Colonic mucosa (tissue), 4 donors: Measurements from ENCODE around the gene FAM83C. TPM values are rescaled to one million over a fixed set of nuclear protein-coding genes. Genes with fewer than 3 reads are reported as not detected.

Source experiments
- DNase-seq: peaks from one replicate; pipeline ENCODE4 v3.0.0-alpha.2; 2020
- H3K27ac ChIP-seq: fragments of 200-600 bp; one replicate; pipeline ENCODE4 v1.8.0; 2021
- H3K27me3 ChIP-seq: fragments of 200-600 bp; one replicate; pipeline ENCODE4 v1.8.0; 2021
- H3K36me3 ChIP-seq: fragments of 200-600 bp; one replicate; pipeline ENCODE4 v1.8.0; 2021
- H3K4me1 ChIP-seq: fragments of 200-600 bp; one replicate; pipeline ENCODE4 v1.8.0; 2021; ENCODE audit warnings: mild to moderate bottlenecking
- H3K4me3 ChIP-seq: fragments of 200-600 bp; one replicate; pipeline ENCODE4 v1.8.0; 2021
- H3K9ac ChIP-seq, 2 donors: one replicate each; pipeline ENCODE4 v1.7.0; 2013; ENCODE audit warnings: control low read depth in 2 of 2, low read depth in 2 of 2, low read length in 2 of 2
- H3K9me3 ChIP-seq: fragments of 200-600 bp; one replicate; pipeline ENCODE4 v1.8.0; 2021
- CTCF ChIP-seq: fragments of 200-600 bp; IDR thresholded peaks from one replicate; pipeline ENCODE4 v1.8.0; 2022; ENCODE audit warnings: antibody characterized with exemption, mild to moderate bottlenecking
- intact Hi-C: fragments of 100-400 bp; cut with DNase I; formaldehyde crosslinking; loops from one replicate; pipeline ENCODE4 v1.14.1; 2022
- total RNA-seq, 2 donors: library from RNA; stranded (reverse); fragmentation: NEBNext Ultra II Directional in 1 of 2; extraction: Animal tissue kit (Norgen Biotek cat#: 25700) in 1 of 2; gene quantifications; one replicate each; pipeline ENCODE4 v1.2.1, GENCODE V29; 2021
- donor health status: healthy.
- donor health status: DM: no; HTN: no; CAD: no.
- donor health status: DM: no; HTN: no; CAD: no.

The FAM83C gene
- total RNA-seq, 2 donors from 2014 or later: 0.45 TPM; not detected in 1

GRCh38 chr20:35334311-35335101, 42.3 kb upstream of the FAM83C start:
- Histone ChIP-seq H3K36me3 (no peaks in the 10 kb centered on the region), H3K27ac (no peak overlapping the region), H3K9ac (no peak overlapping the region), H3K4me1 (no peaks in the 10 kb centered on the region), H3K27me3 (no peaks in the 10 kb centered on the region), H3K4me3 (no peak overlapping the region), H3K9me3 (no peaks in the 10 kb centered on the region)
- DNase-seq: no peak
- no peak for TF ChIP-seq CTCF
- intact Hi-C loops: no loop called here

DNA sequence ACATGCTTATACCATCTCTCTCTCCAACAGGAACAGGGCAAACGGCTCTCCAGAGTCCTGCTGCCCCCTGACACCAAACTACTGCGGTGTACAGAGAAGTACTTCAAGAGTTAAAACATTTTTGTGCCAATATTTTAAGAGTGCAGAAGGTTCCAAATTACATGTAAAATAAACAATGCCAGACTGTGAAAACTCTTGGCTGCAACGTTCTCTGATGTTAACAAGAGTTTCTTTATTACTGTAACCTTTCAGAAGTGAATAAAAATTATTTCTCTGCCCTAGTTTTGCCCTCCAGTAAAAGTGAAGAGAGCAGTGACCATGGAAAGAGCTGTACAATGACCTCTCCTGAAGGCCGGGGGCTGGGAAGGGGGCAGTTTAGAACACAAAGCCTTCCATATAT, 41.4 kb upstream of the FAM83C start:
- Histone ChIP-seq H3K9me3 (no peaks in the 10 kb centered on the region), H3K9ac (no peak overlapping the region), H3K36me3 (no peaks in the 10 kb centered on the region), H3K4me3 (no peak overlapping the region), H3K27me3 (no peaks in the 10 kb centered on the region), H3K27ac (no peak overlapping the region), H3K4me1 (no peaks in the 10 kb centered on the region)
- intact Hi-C loops: no loop called here
- DNase-seq: no peak
- TF ChIP-seq CTCF: no peak

- no peak overlapping the region for H3K27ac ChIP-seq
- H3K27me3 ChIP-seq: no peaks in the 10 kb centered on the region
- no peaks in the 10 kb centered on the region for H3K36me3 ChIP-seq
- intact Hi-C loops: no loop called here
- no peak overlapping the region for H3K9ac ChIP-seq
- H3K4me1 ChIP-seq: peaks cover 3% of the 10 kb centered on the region
- H3K4me3 ChIP-seq: no peak overlapping the region
- no peak for DNase-seq
- no peak for TF ChIP-seq CTCF
- H3K9me3 ChIP-seq: no peaks in the 10 kb centered on the region
Measured at GRCh38 chr20:35332540-35333200, 40.4 kb upstream of the FAM83C start.

- peak; percentile 39 for TF ChIP-seq CTCF
- no peak overlapping the region for H3K4me3 ChIP-seq
- no peaks in the 10 kb centered on the region for H3K27me3 ChIP-seq
- peak; percentile 73 for DNase-seq
- intact Hi-C loops: no loop called here
- H3K9ac ChIP-seq: no peak overlapping the region
- no peaks in the 10 kb centered on the region for H3K9me3 ChIP-seq
- H3K27ac ChIP-seq: no peak overlapping the region
- peaks cover 17% of the 10 kb centered on the region for H3K4me1 ChIP-seq
- no peaks in the 10 kb centered on the region for H3K36me3 ChIP-seq
Measured at GRCh38 chr20:35329435-35330139, 37.4 kb upstream of the FAM83C start.

GRCh38 chr20:35328689-35329088, 36.5 kb upstream of the FAM83C start:
- H3K9me3 ChIP-seq: no peaks in the 10 kb centered on the region
- DNase-seq: no peak
- peaks cover 17% of the 10 kb centered on the region for H3K4me1 ChIP-seq
- intact Hi-C loops: no loop called here
- H3K4me3 ChIP-seq: no peak overlapping the region
- H3K9ac ChIP-seq: no peak overlapping the region
- H3K27me3 ChIP-seq: no peaks in the 10 kb centered on the region
- no peak for TF ChIP-seq CTCF
- no peak overlapping the region for H3K27ac ChIP-seq
- H3K36me3 ChIP-seq: no peaks in the 10 kb centered on the region
